Renal cortical epithelial cell (primary cell): ENCODE measurements around the gene RIPOR3. TPM values are rescaled to one million over a fixed set of nuclear protein-coding genes. Genes with fewer than 3 reads are reported as not detected.

Source experiments
- DNase-seq: peaks from one replicate; pipeline ENCODE4 v3.0.0-alpha.2; 2011; ENCODE audit warnings: low read depth
- total RNA-seq: library from RNA; depleted of rRNA; stranded (reverse); fragments of >200 nt; gene quantifications from 2 replicates; pipeline ENCODE4 v1.2.3, GENCODE V29; 2014

Gene RIPOR3
- total RNA-seq, 1 donor from 2014 or later, result 0.65 TPM

GRCh38 chr20:50590348-50590664 lies 101.0 kb downstream of the RIPOR3 start:
- no peak for DNase-seq

- no peak for DNase-seq
Measured at GRCh38 chr20:50589548-50590347, 101.6 kb downstream of the RIPOR3 start.

GRCh38 chr20:50588034-50588736 lies 103.2 kb downstream of the RIPOR3 start:
- peak; percentile 47 for DNase-seq

- DNase-seq, result no peak
Measured at GRCh38 chr20:50587291-50587961, 103.9 kb downstream of the RIPOR3 start.

- DNase-seq, result no peak
Measured at GRCh38 chr20:50586531-50587232, 104.7 kb downstream of the RIPOR3 start.

- DNase-seq, result no peak
Measured at GRCh38 chr20:50585678-50586077, 105.7 kb downstream of the RIPOR3 start.

- DNase-seq, result no peak
Measured at GRCh38 chr20:50585214-50585613, 106.1 kb downstream of the RIPOR3 start.

GRCh38 chr20:50584687-50585086 lies 106.7 kb downstream of the RIPOR3 start:
- DNase-seq, result no peak

GRCh38 chr20:50583442-50584150 lies 107.7 kb downstream of the RIPOR3 start:
- no peak for DNase-seq

- no peak for DNase-seq
Measured at GRCh38 chr20:50582591-50583234, 108.6 kb downstream of the RIPOR3 start.

GRCh38 chr20:50582092-50582491 lies 109.2 kb downstream of the RIPOR3 start:
- DNase-seq, result no peak

- DNase-seq, result no peak
Measured at GRCh38 chr20:50580842-50581544, 110.3 kb downstream of the RIPOR3 start.

- no peak for DNase-seq
Measured at GRCh38 chr20:50580016-50580747, 111.2 kb downstream of the RIPOR3 start.

GRCh38 chr20:50579511-50579910 lies 111.8 kb downstream of the RIPOR3 start:
- DNase-seq, result no peak

- no peak for DNase-seq
Measured at GRCh38 chr20:50578778-50579165, 112.6 kb downstream of the RIPOR3 start.

GRCh38 chr20:50578061-50578777 lies 113.1 kb downstream of the RIPOR3 start:
- DNase-seq, result no peak

GRCh38 chr20:50577175-50578018 lies 113.9 kb downstream of the RIPOR3 start:
- DNase-seq, result no peak
